GM12878 (cell line): ENCODE measurements around the gene TCEAL7. TPM values are rescaled to one million over a fixed set of nuclear protein-coding genes. Genes with fewer than 3 reads are reported as not detected.

Source experiments
- ATAC-seq: fragments of 200-7000 bp; cut with Tn5 transposase; 3 replicates; pipeline ENCODE4 v1.9.1; 2020; ENCODE audit warnings: mild to moderate bottlenecking, moderate library complexity
- BruUV-seq: library from RNA; stranded (reverse); fragments of 400-500 nt; replicated peaks from 2 replicates; lab custom pipeline; 2021; lab: Mats Ljungman, UMichigan
- CTCF ChIA-PET: fragments of 300-600 bp; sonication (Branson Sonifier 250); formaldehyde crosslinking; extraction: SDS; loops from one replicate; lab custom pipeline; 2021; ENCODE audit warnings: inconsistent platforms; lab: Yijun Ruan, JAX
- POLR2A ChIA-PET: fragments of 350-600 bp; formaldehyde crosslinking; extraction: SDS; loops from one replicate; lab custom pipeline; 2021; ENCODE audit warnings: inconsistent platforms; lab: Charles Lee
- RAD21 ChIA-PET: fragments of 300-600 bp; sonication (Branson Sonifier 250); formaldehyde crosslinking; loops from one replicate; lab custom pipeline; 2023; ENCODE audit warnings: antibody characterized with exemption; ENCODE audit not compliant: unreplicated experiment; lab: Charles Lee
- SMC1A ChIA-PET: fragments of 300-600 bp; sonication (Branson Sonifier 250); formaldehyde crosslinking; loops from one replicate; lab custom pipeline; 2023; ENCODE audit not compliant: unreplicated experiment, uncharacterized antibody; lab: Charles Lee
- DNase-seq: peaks from one replicate; pipeline ENCODE4 v3.0.0-alpha.2; 2011; ENCODE audit warnings: low read depth, low spot score
- FAIRE-seq: peaks from 3 replicates; lab custom pipeline; 2011; peaks lifted over from hg19 to GRCh38; lab: Jason Lieb, UNC
- H2AFZ ChIP-seq: 2 replicates; pipeline ENCODE4 v1.6.0; 2011; ENCODE audit warnings: low read depth, low read length, control low read depth; ENCODE audit not compliant: control insufficient read depth
- H3K27ac ChIP-seq: 2 replicates; pipeline ENCODE4 v1.5.1; 2011; ENCODE audit warnings: control low read depth; ENCODE audit not compliant: control insufficient read depth, insufficient read depth
- H3K27me3 ChIP-seq, 2 experiments: replicated peaks in 1 of 2; 2 replicates each; pipeline versions ENCODE4 v1.6.0 to v1.6.1; 2011; ENCODE audit warnings: low read length in 1 of 2; ENCODE audit not compliant: control insufficient read depth in 2 of 2, insufficient read depth in 2 of 2
- H3K36me3 ChIP-seq, 2 experiments: 2 replicates each; pipeline ENCODE4 v1.5.1; 2011; ENCODE audit warnings: low read length in 1 of 2; ENCODE audit not compliant: control insufficient read depth in 2 of 2, insufficient read depth in 2 of 2
- H3K4me1 ChIP-seq: 2 replicates; pipeline ENCODE4 v1.6.1; 2011; ENCODE audit warnings: mild to moderate bottlenecking, low read length, moderate library complexity, mixed read lengths; ENCODE audit not compliant: control insufficient read depth, insufficient read depth
- H3K4me2 ChIP-seq: 2 replicates; pipeline ENCODE4 v1.6.0; 2011; ENCODE audit warnings: control low read depth; ENCODE audit not compliant: control insufficient read depth, insufficient read depth
- H3K4me3 ChIP-seq: fragments of 200-600 bp; sonication (generic); 2 replicates; pipeline ENCODE4 v1.5.1; 2016
- H3K79me2 ChIP-seq: 2 replicates; pipeline ENCODE4 v1.6.0; 2011; ENCODE audit warnings: low read length; ENCODE audit not compliant: control insufficient read depth, insufficient read depth
- H3K9ac ChIP-seq: 2 replicates; pipeline ENCODE4 v1.8.0; 2011; ENCODE audit warnings: low read length, control low read depth, mixed read lengths; ENCODE audit not compliant: control insufficient read depth, insufficient read depth
- H3K9me3 ChIP-seq: replicated peaks from 3 replicates; pipeline ENCODE4 v1.5.1; 2011; ENCODE audit warnings: mild to moderate bottlenecking, low read length; ENCODE audit not compliant: control insufficient read depth, insufficient read depth
- H4K20me1 ChIP-seq: 2 replicates; pipeline ENCODE4 v1.6.0; 2011; ENCODE audit not compliant: control insufficient read depth, insufficient read depth
- CREB1 ChIP-seq: IDR thresholded peaks from 2 replicates; pipeline ENCODE4 v1.6.1; 2012; ENCODE audit warnings: low read depth, mild to moderate bottlenecking, inconsistent platforms
- GATAD2B ChIP-seq: fragments of 450-650 bp; conservative IDR thresholded peaks from 2 replicates; pipeline ENCODE4 v1.6.1; 2017; ENCODE audit warnings: low read depth, mild to moderate bottlenecking, moderate library complexity
- IRF4 ChIP-seq: IDR thresholded peaks from 2 replicates; pipeline ENCODE4 v1.6.1; 2011; ENCODE audit warnings: low read depth, low read length
- LARP7 ChIP-seq: fragments of 450-650 bp; IDR thresholded peaks from 2 replicates; pipeline ENCODE4 v1.6.1; 2017; ENCODE audit warnings: mild to moderate bottlenecking
- NR2C2 ChIP-seq: IDR thresholded peaks from 2 replicates; pipeline ENCODE4 v1.6.1; 2011; ENCODE audit warnings: borderline replicate concordance, low read depth; ENCODE audit not compliant: control insufficient read depth, insufficient read length
- REST ChIP-seq: IDR thresholded peaks from 2 replicates; pipeline ENCODE4 v1.6.1; 2012; ENCODE audit warnings: mild to moderate bottlenecking, low read depth, low read length
- SP1 ChIP-seq: IDR thresholded peaks from one replicate; pipeline ENCODE4 v1.6.1; 2011; ENCODE audit warnings: low read depth, low read length
- SPI1 ChIP-seq: IDR thresholded peaks from 2 replicates; pipeline ENCODE4 v1.6.1; 2011; ENCODE audit warnings: low read depth, mild to moderate bottlenecking, low read length, moderate library complexity, borderline replicate concordance; ENCODE audit not compliant: insufficient read depth
- SREBF2 ChIP-seq: IDR thresholded peaks from 2 replicates; pipeline ENCODE4 v1.6.1; 2012; ENCODE audit warnings: mild to moderate bottlenecking, low read length
- STAT3 ChIP-seq: IDR thresholded peaks from 2 replicates; pipeline ENCODE4 v1.6.1; 2011; ENCODE audit warnings: low read depth, low read length, improper control_type of control experiment
- USF1 ChIP-seq: IDR thresholded peaks from 2 replicates; pipeline ENCODE4 v1.6.1; 2011; ENCODE audit warnings: borderline replicate concordance, low read depth, mild to moderate bottlenecking, moderate library complexity, mixed read lengths, low read length; ENCODE audit not compliant: insufficient read depth; ENCODE audit errors: extremely low read length
- USF2 ChIP-seq: IDR thresholded peaks from 2 replicates; pipeline ENCODE4 v1.6.1; 2011; ENCODE audit warnings: low read depth, low read length, improper control_type of control experiment, borderline replicate concordance
- WRNIP1 ChIP-seq: IDR thresholded peaks from 2 replicates; pipeline ENCODE4 v1.6.1; 2011; ENCODE audit warnings: low read depth, low read length, improper control_type of control experiment, borderline replicate concordance
- YY1 ChIP-seq: IDR thresholded peaks from 2 replicates; pipeline ENCODE4 v1.6.1; 2011; ENCODE audit warnings: low read depth, mild to moderate bottlenecking, low read length
- WGBS: methylation state at CpG from one replicate; pipeline ENCODE4 v1.1.6; 2016; ENCODE audit warnings: low lambda C conversion rate; ENCODE audit not compliant: insufficient replicate concordance, insufficient coverage; ENCODE audit errors: missing lambda C conversion rate; 5-methylcytosine and 5-hydroxymethylcytosine counted together
- in situ Hi-C: fragments of 300-500 bp; cut with MboI; formaldehyde crosslinking; loops from 9 replicates; pipeline ENCODE4 v1.14.3; 2018; ENCODE audit warnings: mixed read lengths
- intact Hi-C: fragments of 100-400 bp; cut with micrococcal nuclease; formaldehyde crosslinking; loops from one replicate; pipeline ENCODE4 v1.14.2; 2022; ENCODE audit not compliant: unreplicated experiment
- polyA plus RNA-seq, 11 experiments: library from polyadenylated mRNA; depleted of rRNA in 4 of 11; unstranded in 6 of 11; stranded (reverse) in 5 of 11; fragments of >200 nt; fragmentation: Nextera tagmentation in 4 of 11; fragmentation: Illumina TruSeq in 1 of 11; extraction: Ambion mirVana in 4 of 11; extraction: Trizol in 1 of 11; gene quantifications; 1 replicate in 1 of 11; 2 replicates in 10 of 11; pipeline versions ENCODE4 v1.2.1 to v1.2.3, GENCODE V29; 2011 to 2016; ENCODE audit warnings: inconsistent platforms in 2 of 11, missing spikeins in 2 of 11, low read depth in 1 of 11
- total RNA-seq, 4 experiments: library from RNA; depleted of rRNA in 3 of 4; stranded (reverse); fragments of >200 nt in 3 of 4; fragmentation: Illumina TruSeq in 1 of 4; extraction: Trizol in 1 of 4; gene quantifications; 2 replicates each; pipeline versions ENCODE4 v1.2.1 to v1.2.3, GENCODE V29; 2013 to 2021

The TCEAL7 gene
- total and polyA plus RNA-seq, 10 of the 15 experiments (the other 5 are each of a cell fraction or from before 2014, with no cell fraction given): not detected

GRCh38 chrX:103376979-103377324 is 46.9 kb downstream of the TCEAL7 start:
- Histone ChIP-seq H3K36me3 (no peaks in the 10 kb centered on the region), H3K27me3 (no peaks in the 10 kb centered on the region), H3K4me2 (no peak overlapping the region), H3K79me2 (no peaks in the 10 kb centered on the region), H3K9me3 (no peaks in the 10 kb centered on the region)
- no peak for ATAC-seq
- ChIA-PET RAD21 (no interaction called here), CTCF (no interaction called here)
- in situ Hi-C loops: no loop called here
- TF ChIP-seq SREBF2 (no peak), CREB1 (no peak), IRF4 (no peak)
- TF ChIP-seq, all 136 proteins: peak for 0
- H2AFZ ChIP-seq: no peak overlapping the region
- SMC1A ChIA-PET: no interaction called here
- H4K20me1 ChIP-seq: no peaks in the 10 kb centered on the region
- BruUV-seq: no TSS peak
- intact Hi-C loops: no loop called here
- POLR2A ChIA-PET: no interaction called here
- 40% methylated on average over 3 of the region's 19 CpGs for WGBS
- H3K9ac ChIP-seq: no peak overlapping the region
- no peak overlapping the region for H3K4me3 ChIP-seq
- no peak for FAIRE-seq
- no peaks in the 10 kb centered on the region for H3K4me1 ChIP-seq
- no peak overlapping the region for H3K27ac ChIP-seq
- no peak for DNase-seq

DNA sequence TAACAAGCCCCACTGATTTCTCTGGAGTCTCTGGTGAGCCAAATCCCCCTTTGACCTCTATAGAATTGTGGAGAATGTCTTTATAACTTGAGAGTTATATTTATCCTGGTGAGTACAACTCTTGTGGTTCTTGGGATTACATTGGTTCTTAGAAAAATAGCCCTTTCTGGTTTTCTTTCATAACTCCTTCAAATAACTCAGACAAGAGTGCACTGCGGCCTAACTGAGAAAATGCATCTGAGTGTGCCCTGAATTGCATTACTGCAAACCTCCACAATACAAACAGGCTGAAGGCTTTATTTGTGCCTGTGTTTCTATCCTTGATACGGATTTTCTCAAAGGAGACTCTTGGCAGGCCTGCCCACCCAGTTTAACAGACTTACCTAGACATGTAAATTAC is 49.0 kb downstream of the TCEAL7 start:
- no peak overlapping the region for H3K27ac ChIP-seq
- FAIRE-seq (no peak), ATAC-seq (no peak), DNase-seq (no peak)
- no TSS peak for BruUV-seq
- H3K9ac ChIP-seq: no peak overlapping the region
- H4K20me1 ChIP-seq: no peaks in the 10 kb centered on the region
- CTCF ChIA-PET: no interaction called here
- no peaks in the 10 kb centered on the region for H3K79me2 ChIP-seq
- H3K4me2 ChIP-seq: no peak overlapping the region
- H3K4me1 ChIP-seq: no peaks in the 10 kb centered on the region
- WGBS: 48% methylated on average over 2 of the region's 2 CpGs
- H3K4me3 ChIP-seq: no peak overlapping the region
- H2AFZ ChIP-seq: no peak overlapping the region
- H3K9me3 ChIP-seq: no peaks in the 10 kb centered on the region
- POLR2A ChIA-PET: no interaction called here
- intact Hi-C loops: no loop called here
- RAD21 ChIA-PET: no interaction called here
- no peaks in the 10 kb centered on the region for H3K36me3 ChIP-seq
- no peaks in the 10 kb centered on the region; a peak in 1 of 4 replicates for H3K27me3 ChIP-seq
- in situ Hi-C loops: no loop called here
- SMC1A ChIA-PET: no interaction called here
- TF ChIP-seq SPI1 (no peak), NR2C2 (no peak), LARP7 (no peak), YY1 (no peak), STAT3 (no peak), USF2 (no peak), REST (no peak), WRNIP1 (no peak), USF1 (no peak), GATAD2B (no peak), SP1 (no peak)
